AG08396 (cell line): ENCODE data around the gene TAGAP.
"Not testable (repeated sequence)": the region's sequence is repeated elsewhere in the genome, so short reads cannot be mapped to it uniquely, and the experiment has no call there.

ENCODE experiments used
- DNase-seq: peaks from one replicate; pipeline ENCODE4 v3.0.0; 2012; ENCODE audit warnings: low spot score, mixed read lengths

TAGAP gene

DNA sequence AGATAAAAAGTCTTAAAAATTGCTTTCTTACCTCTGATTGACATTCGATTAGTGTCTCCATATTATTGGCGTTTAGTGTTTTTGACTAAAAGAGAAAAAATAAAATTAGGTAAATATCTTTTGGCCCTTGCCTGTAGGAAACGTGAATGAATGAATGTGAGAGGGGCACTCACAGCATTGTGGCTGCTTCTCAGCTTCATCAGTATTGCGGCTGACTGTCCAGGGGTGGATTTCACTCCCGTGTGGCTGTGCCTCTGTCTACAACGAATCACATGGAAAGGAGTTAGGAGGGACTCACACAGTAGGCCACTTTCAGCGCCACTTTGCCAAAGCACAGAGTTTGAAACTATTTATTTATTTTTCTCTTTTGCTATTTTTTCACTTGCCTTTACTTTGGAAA lies 844 bp downstream of the TAGAP start:
- DNase-seq: no peak

DNA sequence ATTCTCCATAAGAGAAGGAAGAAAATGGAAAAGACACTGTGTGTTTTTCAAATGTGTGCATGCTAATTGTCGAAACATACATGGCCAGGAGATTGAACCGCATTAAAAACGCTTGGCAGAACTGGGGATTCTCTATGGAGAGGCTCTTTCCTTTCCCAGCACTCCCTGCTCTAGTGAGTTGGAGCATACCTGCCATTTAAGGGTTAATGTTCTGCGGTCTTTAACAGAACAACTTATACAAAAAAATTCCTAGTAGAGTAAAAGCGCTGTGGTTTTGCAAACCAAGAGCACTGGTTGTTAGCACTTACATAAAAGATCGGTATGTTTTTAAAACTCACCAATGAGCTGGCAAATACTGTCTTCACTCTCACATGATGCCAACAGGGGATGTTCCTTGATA lies 1.5 kb downstream of the TAGAP start:
- no peak for DNase-seq

DNA sequence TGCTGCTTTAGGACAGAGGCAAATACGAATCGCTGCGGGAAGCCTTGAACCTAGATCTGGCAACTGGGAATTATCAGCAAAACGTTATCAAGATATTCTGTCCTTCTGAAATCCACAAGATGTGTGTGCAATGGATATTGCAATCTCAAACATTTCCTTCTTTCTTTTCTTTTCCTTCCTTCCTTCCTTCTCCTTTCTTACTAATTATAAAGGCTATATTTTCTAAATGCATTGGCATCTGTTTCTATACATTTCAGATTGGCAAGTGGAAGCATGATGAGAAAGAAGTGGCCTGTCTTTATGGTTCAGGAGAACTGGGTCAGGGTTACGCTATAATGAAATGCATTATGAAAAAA lies 2.0 kb downstream of the TAGAP start:
- no peak for DNase-seq

DNA sequence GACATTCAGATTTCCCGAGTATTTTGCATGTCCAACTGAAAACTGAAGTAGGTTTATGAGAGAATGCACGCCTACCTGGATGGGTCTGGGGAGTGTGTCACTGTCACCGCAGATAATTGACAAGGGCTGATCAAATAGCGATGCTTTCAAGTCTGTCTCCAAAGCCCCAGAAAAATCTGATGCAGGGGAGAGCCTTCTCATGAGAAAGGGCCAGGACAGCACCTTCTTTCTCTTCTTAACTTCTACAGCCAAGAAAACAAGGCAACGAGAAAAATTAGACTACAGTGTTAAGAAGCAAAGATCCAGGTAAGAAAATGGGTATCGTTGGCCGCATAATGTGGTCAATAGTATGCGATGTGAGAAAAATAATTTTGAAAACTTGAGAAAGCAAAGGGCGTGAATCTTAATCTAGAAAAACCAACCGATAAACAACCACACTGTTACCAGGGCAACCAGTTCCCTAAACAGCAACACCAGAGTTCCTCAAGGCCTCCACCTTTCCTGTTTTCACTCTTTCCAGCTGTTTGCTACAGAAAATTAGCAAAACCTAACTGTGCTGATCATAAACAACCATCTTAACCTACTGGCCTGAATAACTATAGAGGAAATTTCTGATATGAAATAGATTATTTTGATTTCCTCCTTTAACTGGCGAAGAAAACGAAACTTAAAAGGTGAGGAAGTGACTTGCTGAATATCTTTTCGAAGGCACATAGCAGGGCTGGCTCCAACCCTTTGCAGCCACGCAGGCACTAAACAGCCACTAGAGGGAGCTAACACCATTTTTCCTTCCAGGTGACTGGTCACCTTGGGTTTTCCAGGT lies 2.6 kb downstream of the TAGAP start:
- peak; percentile 68 for DNase-seq

DNA sequence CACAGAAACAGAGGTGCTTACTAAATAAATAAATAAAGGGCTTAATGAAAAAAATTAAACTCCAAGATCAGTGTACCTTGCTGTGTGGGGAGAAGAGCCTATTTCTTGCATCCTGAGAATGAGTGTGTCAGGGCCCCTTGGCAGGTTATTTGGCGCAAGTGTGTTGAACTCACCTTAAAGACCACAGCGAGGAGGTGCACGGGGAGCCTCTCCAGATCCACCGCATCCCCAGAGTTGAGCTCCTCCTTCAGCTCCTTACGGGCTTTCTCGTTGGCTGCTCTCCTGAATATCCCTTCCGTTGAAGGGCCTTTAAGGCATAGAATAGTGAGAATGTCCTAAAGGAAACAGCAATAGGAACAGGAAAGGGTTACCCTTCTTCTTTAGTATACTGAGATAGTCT lies 3.6 kb downstream of the TAGAP start:
- no peak for DNase-seq

DNA sequence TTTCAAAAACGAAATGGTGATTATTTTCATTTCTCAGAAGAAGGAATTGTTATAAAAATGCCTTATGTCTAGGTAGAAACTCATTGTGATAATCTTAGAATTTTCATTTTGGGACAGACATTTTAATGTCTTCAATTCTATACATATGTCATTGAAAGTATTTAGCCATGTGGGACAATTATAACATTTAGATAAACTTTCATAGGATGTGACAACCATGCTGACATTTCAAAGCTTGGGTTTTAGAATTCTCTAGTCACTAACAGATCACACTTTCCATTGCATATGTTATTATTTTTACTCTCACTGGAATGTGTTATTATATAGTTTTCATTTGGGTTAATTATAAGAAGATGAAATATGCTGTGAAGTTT lies 4.9 kb downstream of the TAGAP start:
- DNase-seq: no peak

DNA sequence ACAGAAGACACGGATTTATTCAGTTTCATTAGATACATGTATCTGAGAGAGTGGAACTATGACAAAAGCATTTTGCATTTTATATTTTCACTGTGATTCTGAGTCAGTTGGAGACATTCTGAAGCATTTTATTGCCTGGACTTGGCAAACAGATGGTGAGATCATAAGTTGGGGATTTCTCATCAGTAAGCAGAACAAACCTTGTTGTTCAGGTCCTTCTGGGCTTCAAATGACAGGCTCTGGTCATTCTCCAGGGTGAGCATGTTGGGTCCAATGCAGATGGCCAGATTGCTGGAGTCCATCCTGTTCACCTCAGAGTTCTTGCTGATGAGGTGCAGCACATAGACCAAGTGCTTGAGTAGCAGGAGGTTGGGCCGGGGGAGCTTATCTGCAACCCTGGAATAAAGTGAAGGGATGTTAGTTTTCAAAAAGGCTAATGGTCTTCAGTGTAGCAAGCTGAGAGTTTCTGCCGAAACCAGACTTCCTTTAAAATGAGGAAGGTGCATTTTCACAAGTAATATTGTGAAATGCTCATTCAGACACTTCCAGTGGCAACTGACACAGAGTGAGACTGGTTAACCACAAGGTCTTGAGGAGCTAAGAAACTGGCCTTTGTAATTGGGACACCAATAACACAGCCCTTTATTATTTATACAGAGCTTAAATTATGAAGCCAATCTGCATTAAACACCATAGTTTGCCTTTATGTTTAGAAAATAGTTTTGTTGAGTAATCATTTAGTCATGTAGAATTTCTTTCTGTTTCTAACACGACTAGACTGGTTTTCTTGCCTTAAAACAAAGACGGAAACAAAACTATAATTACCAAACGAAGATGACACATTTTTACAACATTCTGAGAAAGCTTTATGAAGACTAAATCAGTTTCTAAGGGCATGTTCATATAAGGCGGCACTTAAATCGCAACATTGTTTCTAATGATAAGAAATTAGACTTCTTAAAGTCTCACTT lies 5.6 kb downstream of the TAGAP start:
- no peak for DNase-seq

DNA sequence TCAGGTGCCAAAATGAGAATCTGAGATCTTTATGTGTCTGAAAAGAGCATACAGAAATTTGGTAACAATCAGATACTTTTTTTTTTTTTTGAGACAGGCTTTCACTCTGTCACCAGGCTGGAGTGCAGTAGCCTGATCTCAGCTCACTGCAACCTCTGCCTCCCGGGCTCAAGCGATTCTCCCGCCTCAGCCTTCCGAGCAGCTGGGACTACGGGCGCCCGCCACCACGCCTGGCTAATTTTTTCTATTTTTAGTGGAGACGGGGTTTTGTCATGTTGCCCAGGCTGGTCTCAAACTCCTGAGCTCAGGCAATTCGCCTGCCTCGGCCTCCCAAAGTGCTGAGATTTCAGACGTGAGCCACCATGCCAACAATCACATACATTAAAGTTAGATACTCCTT lies 6.5 kb downstream of the TAGAP start:
- not testable (repeated sequence) for DNase-seq

DNA sequence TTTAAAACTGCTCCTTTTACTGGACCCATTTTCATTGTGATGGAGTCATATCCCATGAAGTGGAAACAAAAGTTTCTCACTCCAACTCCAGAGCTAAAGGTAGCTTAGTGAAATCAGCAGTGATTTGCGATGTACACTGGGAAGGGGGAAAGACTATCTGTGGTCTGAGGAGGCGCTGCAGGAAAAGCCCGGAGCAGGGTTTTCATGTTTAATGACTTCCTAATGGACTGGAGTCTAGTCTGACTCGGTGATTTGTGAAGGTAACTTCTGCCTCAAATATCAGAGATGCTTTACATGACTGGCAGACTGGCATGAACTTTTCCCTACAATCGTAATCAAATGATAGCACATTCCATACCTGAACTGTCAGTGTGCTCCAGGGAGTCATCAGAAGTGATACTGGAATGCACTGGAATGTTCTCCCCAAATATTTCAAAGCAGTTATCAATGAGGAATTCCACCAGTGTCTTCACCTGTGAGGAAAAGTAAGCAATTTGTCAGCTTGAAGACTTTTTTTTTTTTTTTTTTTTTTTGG lies 7.0 kb downstream of the TAGAP start:
- DNase-seq: no peak

DNA sequence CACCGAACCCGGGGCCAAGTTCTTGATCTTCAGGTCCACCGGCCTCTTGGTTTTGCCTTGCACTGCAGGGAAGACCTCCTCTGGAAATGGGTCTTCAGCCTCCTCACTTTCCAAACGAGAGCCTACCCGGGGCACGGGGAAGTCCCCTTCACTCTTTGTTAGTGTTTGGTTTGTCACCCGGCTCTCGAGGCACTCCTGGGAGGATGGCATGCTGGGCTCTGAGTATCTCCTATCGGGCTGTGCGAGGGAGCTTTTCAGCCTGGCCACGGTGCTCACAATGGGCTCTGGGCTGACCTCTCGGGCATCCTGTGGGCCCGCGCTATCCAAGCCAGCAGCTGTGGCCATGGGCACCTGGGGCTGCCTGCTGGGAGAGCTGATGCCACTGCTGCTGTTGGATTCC lies 8.1 kb downstream of the TAGAP start:
- DNase-seq: no peak

DNA sequence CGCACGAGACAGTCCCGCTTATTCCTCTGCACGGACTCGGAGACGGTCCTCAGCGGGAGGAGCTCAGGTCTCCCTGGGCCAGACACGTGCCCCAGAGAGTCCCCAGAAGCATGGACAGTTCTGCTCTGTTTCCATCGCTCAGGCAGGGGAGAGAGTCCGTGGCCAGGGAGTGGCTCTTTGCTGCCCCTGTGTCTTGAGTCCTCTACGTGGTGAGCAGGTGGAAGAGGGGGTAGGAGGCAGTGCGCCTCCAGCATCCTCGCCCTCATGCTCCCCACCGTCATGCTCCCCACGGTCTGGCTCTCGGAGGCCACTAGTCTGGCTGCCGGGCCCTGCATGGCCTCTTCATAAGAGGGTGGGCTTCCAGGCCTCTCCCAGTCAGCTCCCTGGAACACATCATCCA lies 8.9 kb downstream of the TAGAP start:
- no peak for DNase-seq

DNA sequence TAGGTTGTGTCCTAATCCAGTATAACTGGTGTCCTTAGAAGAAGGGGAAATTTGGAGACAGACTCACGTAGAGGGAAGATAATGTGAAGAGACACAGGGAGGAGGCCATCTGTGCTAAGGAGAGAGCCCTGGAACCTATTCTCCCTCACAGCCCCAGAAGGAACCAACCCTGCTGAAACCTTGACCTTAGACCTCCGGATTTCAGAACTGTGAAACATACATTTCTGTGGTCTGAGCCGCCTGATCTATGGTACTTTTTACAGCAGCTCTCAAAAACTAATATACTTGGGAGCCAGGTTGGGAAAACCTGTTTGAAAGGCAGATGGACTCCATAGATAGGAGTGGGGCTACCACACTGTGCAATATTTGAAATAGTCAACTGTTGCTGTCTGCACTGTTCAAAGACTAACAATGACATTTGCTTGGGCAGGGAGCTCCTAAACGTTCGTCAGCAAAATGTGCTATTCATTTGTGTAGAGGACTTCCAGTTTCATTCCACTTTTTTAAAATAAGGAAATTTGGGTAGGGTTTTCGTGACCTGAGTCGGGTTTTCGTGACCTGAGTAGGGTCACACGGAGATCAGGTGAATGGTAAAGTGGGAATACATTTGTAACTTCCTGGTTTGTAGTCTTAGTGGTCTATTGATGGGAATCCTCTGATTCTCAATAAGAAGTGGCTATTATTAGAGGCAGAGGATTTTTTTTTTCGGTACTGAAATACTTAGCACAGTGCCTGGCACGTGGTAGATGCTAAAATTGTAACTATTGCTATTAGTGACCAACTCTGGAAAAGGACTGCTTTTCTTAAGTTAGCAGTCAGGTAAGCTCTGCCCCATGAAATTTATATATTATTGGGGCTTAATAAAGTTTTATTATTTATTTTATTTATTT lies 11.4 kb downstream of the TAGAP start:
- DNase-seq: no peak

DNA sequence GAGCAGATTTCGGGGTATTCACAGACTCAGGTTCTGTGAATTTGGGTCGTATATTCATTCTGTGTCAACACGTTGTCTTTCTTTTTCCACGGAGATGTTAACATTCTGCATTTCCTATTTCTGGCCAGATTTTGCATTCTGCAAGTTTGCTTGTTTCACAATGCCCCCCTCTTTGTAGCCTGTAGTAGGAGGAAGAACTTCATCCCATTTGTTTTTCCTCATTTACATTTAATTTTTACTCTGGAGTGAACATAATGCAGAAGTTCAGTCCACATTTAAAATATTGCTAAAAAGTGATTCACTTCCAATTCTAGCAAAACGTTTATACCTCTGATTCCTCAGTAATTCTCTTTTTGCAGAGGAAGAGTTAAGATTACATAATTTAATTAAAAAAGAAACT lies 12.9 kb downstream of the TAGAP start:
- no peak for DNase-seq

DNA sequence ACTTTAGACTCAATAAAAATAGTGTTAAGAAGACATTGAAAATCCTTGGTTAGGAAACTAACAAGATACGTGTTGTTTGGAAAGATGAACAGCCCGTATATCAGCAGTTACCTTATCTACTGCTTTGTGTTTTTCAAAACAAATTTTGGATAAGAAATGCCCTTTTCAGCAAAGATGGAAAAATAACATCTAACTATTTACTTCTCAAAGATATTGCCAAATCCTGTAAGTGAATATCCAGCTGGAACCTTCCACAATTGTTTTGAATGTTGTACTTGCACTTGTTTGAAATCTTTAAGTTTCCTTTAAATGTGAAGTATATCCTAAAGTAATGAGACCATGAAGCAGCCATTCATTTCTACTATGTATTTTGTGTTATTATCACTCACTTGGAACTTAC lies 14.6 kb downstream of the TAGAP start:
- DNase-seq: no peak

DNA sequence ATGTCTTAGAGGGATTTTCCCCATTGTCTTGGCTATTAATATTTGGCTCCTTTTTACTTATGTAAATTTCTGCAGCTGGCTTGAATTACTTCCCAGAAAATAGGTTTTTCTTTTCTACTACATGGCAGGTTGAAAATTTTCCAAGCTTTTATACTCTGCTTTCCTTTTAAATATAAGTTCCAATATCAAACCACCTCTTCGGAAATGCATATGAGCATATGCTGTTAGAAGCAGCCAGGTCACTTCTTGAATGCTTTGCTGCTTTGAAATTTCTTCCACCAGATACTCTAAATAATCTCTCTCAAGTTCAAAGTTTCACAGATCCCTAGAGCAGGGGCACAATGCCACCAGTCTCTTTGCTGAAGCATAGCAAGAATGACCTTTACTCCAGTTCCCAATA lies 19.6 kb downstream of the TAGAP start:
- DNase-seq: not testable (repeated sequence)

DNA sequence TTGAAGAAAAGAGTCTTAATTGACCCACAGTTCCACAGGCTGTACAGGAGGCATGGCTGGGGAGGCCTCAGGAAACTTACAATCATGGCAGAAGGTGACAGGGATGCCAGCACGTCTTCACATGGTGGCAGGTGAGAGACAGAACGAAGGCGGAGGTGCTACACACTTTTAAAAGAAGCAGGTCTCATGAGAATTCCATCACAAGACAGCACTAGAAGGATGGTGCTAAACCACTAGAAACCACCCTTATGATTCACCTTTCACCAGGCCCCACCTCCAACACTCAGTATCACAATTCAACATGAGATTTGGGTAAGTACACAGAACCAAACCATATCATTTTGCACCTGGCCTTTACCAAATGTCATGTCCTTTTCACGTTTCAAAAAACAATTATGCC lies 20.9 kb downstream of the TAGAP start:
- no peak for DNase-seq

DNA sequence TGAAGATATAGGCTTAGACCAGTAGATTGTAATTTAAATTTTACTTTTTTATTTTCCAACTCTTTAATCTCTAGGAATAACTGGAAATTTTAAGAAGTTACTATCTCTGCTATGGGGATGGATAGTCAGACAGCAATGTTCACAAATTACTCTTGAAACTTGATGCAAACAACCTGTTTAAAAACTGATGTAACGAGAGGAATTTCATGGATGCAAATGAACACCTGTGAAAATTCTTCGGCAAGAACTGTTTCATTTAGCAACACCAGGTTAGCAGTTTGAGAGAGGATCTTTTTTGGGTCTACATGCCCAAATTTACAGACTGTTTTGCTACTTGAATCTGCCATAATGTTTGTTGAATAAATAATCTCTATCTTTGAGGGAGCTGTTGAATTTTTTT lies 24.8 kb downstream of the TAGAP start:
- no peak for DNase-seq

DNA sequence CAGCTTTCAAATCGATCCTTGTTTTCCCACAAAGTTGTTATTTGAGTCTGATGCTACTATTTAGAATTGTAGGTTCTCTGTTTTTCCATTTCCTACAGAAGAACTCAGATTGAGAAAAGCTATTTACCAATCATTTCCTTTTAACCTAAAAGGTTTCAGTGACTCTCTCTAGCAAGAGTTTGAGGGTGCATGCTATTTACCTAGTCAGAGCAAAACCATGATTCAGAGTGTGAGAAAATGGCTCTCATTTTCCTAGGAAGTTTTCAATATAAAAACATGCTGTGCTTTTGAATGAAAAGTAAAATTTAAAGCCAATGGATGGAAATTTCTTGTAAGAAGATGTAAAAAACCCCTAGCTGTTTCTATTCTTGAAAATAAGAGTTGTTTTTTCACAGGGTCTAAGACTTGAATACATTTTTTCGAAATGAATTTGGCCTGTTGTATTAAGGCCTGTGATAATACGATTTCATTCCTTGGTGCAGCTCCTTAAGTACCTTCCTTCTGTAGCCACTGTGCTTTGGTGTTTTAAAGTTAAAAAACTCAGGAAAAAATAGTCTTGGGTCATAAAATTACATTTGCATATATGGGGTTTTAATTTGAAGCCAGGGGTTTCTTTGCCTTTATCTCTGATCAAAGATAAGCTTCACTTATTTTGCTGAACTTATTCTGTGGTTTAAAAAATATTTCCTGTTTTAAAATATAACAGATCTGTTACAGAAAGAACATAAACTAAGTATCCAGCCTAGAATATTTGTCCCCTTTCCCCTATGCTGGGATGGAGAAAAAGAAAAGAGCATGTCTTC lies 26.8 kb downstream of the TAGAP start:
- no peak for DNase-seq

DNA sequence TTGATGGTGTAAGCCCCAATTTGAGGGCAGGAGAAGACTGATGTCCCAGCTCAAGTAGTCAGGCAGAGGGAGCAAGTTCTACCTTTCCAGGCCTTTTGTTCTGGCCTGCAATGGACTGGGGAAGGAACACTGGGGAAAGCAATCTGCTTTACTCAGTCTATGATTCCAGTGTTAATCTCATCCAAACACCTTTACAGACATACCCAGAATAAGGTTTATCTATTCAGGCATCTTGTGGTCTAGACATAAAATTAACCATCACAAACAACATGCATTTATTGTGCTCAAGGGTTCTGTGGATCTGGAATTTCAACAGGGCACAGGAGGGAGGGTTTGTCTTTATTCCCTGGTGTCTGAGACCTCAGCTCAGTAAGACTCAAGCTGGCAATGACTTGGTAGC lies 30.4 kb downstream of the TAGAP start:
- DNase-seq: no peak

DNA sequence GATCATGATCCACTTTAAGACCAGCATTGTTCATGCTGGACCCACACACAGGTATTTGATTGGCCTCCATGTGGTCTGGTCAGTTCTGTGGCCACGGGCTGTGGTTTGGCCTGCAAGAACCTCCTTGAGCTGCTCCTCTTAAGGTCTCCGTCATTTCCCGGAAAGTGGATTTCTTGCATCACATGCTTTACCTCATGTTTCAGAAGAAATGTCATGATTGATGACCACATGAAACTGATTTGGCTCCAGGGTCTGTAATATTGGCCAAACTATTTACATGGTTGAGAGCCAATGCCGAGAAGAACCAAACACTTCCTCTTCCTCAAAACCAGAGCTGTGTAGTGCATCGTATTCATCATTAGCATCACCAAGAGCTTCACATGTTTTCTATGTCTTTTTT lies 31.6 kb downstream of the TAGAP start:
- DNase-seq: no peak

DNA sequence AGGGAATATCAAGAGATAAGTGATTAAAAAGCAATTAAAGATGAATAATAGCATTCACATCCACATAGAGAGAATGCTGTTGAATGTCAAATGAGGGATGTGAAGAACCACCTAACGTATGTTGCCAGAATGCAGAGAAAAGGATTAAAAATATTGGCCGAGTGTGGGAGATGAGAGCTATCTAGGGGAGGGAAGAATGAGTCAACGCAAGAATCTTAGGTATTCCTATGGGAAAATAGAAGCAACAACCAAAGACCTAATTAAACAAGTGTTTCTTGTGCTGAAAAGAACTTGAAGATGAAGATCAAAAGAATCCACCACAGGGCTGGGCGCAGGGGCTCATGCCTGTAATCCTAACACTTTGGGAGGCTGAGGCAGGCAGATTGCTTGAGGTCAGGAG lies 32.6 kb downstream of the TAGAP start:
- no peak for DNase-seq
